Heart left ventricle (tissue), 13 donors: ENCODE data around the gene MIA2.

Source experiments
- CTCF ChIP-seq, 12 donors: fragments of 200-600 bp; sonication (generic) in 4 of 12; IDR thresholded peaks; one replicate each; pipeline versions ENCODE4 v1.5.0 to v1.8.0; 2018 to 2022; ENCODE audit warnings: antibody characterized with exemption in 12 of 12, mild to moderate bottlenecking in 5 of 12
- POLR2A ChIP-seq, 2 donors: fragments of 450-650 bp; IDR thresholded peaks; one replicate each; pipeline ENCODE4 v1.6.1; 2017; ENCODE audit warnings: antibody characterized with exemption in 2 of 2, mild to moderate bottlenecking in 2 of 2, moderate library complexity in 2 of 2
- donor health status: ischemic (EF 13 %, LVEDD 7.1; RV severe dilation, severe dysfunction).
- donor health status: DM: no; HTN: yes; CAD: no.
- donor health status: DM: no; HTN: no; CAD: no.
- donor health status: ischemic (EF 25% LVEDD 6.9; RV normal size, moderate dysfunction).
- donor health status: ischemic (EF 25% LVEDD 5.7; RV mildly dilated, moderate dysfunction).
- donor health status: ischemic (EF 35%, LVEDD 5.7; RV mildly dilated, moderate dysfunction).
- donor health status: nonischemic (EF 11% LVEDD 7.7; RV severe dilation, severe dysfunction).
- donor health status: DM: yes; HTN: yes; CAD: no.
- donor health status: PGD.
- donor health status: ischemic (EF 29% LVEDD 5.4; RV normal size, mild dysfunction).
- donor health status: nonischemic (EF 23%, LVEDD 6.1; RV moderate dilation, normal function).

DNA sequence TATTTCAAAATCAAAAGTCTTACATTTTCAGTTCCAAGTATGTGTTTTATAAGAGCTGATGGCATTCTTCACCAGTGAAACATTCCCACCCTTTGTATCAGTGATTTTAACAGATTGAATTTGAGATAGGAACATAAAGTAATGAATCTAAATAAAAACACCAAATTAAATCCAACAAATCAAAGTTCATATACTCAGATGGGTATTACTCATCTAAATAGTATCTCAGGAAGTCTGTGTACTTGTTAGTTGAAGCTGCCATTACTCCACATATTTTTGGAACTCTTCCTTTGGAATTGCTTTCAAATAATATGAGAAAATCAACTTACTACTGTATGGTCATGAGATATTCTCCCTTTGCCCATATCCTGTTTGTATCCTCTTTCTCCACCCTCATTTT is 89.1 kb downstream of the MIA2 start:
- no peak for TF ChIP-seq CTCF (IDR thresholded peaks at IDR 0.05)
- no peak for TF ChIP-seq POLR2A (IDR thresholded peaks at IDR 0.05)
